EL (cell line): ENCODE measurements around the gene SORT1.
"Not testable (repeated sequence)": the region's sequence is repeated elsewhere in the genome, so short reads cannot be mapped to it uniquely, and the experiment has no call there.

Experiments used
- DNase-seq: peaks from one replicate; pipeline ENCODE4 v3.0.0-alpha.2; 2016

The SORT1 gene

DNA sequence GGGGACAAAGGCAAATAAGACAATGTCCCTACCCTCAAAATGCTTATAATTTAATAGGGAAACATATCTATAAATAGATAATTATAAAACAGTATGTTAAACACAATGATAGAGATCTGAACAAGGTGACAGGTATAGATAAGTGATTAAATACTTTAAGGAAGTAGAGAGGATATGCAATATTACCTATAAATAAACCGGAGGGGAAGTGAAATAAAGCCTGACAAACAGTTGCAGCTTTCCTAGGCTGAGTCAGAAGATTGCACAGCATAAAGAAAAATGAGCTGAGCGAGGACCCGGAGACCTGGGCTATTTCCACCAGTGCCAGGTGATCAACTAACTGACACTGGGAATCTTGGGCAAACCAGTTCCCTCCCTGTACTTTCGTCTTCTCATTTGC, 103.2 kb downstream of the SORT1 start:
- DNase-seq = no peak

- DNase-seq = no peak
These were observed 104.7 kb downstream of the SORT1 start for GRCh38 chr1:109293026-109293425.

- DNase-seq = no peak
These were observed 105.4 kb downstream of the SORT1 start for GRCh38 chr1:109292364-109292763.

DNA sequence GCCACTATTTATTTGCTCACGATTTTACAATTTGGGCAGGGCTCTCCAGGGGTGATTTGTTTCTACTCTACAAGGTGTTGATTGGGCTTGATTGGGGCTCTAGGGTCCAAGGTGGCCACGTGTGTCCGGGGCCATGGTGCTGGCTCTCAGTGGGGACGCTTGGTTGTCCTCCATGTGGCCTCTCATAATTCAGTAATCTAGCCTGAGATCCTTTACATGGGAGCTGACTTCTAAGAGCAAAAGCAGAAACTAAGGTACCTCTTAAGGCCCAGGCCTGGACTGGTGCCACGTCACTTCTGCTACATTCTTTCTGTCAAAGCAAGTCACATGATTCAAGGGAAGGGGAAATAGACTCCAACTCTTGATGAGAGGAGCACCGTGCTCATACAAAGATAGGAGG, 106.7 kb downstream of the SORT1 start:
- DNase-seq = no peak

- no peak for DNase-seq
These were observed 107.6 kb downstream of the SORT1 start for GRCh38 chr1:109290137-109290536.

DNA sequence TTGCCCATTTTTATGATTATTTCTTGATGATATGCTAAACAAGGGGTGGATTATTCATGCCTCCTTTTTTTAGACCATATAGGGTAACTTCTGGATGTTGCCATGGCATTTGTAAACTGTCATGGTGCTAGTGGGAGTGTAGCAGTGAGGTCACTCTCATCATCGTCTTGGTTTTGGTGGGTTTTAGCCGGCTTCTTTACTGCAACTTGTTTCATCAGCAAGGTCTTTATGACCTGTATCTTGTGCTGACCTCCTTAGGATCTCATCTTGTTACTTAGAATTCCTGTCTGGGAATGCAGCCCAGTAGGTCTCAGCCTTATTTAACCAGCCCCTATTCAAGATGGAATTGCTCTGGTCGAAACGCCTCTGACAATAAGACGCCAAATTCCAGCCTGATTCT, 111.0 kb downstream of the SORT1 start:
- not testable (repeated sequence) for DNase-seq

DNA sequence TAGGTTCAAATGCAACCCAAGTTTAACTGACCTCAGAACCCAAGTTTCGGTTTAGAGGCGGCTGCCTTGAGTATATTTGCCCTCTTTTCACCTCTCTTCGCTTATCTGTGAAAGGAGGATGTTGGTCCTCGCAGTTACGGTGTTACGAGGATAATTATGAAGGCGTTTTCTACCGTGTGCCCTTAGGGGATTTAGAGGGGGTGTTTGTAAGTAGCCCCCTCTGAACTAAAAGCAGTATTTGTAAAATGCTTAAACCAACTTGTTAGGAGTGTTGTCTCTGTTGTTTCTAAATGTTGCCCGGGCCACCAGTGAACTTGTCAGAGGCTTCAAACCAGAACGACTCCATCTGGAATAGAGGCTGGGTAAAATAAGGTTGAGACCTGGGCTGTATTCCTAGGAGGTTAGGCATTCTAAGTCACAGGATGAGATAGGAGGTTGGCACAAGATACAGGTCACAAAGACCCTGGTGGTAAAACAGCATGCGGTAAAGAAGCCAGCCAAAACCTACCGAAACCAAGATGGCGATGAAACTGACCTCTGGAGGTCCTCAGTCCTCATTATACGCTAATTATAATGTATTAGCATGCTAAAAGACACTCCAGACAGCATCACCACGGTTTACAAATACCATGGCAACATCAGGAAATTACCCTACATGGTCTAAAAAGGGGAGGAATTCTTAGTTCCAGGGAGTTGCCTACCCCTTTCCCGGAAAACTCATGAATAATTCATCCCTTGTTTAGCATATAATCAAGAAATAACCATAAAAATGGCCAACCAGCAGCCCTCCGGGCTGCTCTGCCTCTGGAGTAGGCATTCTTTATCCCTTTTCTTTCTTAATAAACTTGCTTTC, 113.7 kb downstream of the SORT1 start:
- no peak for DNase-seq

DNA sequence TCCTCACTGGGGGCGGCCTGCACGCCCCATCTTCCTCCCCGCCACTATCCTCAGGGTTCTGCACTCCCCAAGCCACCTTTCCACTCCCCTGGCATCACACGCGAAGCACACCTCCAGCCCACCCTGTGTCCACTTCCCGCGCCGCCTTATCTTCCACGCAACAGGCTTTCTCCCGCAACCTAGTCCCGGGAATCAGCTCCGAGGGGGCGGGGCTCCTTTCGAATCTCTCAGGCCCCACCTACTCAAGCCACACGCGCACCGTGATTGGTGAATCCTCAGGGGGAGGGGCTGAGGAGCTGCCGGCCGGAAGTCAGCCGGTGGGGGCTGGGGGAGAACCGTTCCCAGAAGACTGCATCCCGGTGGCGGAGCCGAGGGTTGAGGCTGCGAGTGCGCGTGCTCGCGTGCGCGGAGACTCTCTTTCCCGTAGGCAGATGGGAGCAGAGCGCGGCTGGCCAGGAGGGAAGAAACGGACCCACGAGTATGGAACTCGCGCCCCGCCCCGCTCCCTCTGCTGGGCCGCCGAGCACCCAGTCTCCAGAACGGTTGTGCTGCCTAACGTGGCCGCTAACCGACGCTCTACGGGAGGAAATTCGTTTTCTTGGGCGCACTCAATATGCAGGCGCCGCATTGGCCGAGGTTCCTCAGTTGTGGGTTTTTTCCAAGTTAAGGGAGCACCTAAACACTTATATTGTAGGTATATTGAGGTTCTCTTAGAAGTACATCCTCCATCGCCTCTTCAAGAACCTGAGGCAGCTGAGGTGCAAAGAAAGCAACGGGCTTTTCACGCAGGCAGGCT, 114.6 kb downstream of the SORT1 start, which contains the start of gene PSRC1:
PSRC1 (minus strand) TSS at position 194 of the 796 bp plus-strand sequence.
- DNase-seq = peak; percentile 97

GRCh38 chr1:109282497-109282951, 115.2 kb downstream of the SORT1 start:
- no peak for DNase-seq

- peak; percentile 43 for DNase-seq
These were observed 115.8 kb downstream of the SORT1 start for GRCh38 chr1:109281680-109282496.

DNA sequence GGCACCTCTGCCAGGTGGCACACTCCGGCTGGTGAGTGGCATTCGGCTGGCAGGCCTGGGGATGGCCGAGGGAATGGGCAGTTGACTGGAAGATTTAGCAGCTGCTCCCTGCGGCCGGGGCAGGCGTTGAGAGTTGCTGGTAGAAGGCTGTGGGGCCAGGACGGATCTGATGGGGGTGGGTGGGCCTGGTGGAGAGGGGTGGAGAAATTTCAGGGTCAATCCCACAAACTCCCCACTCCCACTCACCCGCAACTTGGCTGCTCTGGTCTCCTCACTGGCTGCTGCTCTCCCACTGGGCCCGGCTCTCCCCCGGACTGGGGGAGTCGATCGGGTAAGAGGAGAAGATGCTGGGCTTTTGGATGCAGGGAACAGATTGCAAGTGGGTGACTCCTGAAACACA, 116.9 kb downstream of the SORT1 start:
- no peak for DNase-seq

GRCh38 chr1:109279615-109280278, 118.0 kb downstream of the SORT1 start:
- DNase-seq = no peak

DNA sequence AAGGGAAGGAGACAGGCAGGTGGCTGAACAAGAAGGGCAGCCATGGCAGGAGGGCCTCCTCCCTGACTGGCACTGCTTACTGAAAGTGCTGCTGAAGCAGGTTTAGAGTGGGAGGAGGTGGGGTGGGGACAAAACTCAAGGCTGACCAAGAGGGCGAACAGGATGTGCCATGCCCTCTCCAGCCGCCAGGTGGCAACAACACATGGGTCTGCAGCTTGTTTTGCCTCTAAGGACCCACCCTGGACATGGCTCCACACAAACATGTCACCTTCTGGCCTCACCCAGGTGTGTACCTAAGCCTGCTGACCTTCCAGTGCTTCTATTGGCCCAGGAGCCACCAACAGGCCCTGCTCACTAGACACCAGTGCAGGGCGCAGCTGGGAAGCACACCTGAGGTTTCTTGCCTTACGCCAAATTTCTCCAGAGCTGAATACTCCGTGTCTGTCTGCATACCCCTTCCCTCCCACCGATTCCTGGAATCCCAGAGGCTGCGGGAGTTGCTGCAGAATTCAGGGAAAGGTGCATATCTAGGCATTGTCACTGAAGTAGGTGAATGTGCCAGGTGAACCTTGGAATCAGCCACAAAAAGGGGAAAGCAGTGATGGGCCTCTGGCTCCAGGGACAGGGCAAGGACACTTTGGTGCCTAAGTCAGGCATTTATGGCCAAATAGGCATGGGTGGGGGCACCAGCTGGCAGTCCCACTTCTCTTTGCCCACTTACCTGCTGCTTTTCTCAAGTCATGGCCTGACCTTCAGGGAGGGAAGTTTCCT, 120.1 kb downstream of the SORT1 start:
- DNase-seq = peak; percentile 72

- DNase-seq = peak; percentile 76
These were observed 121.9 kb downstream of the SORT1 start for GRCh38 chr1:109275706-109276345.

- peak; percentile 79 for DNase-seq
These were observed 122.9 kb downstream of the SORT1 start for GRCh38 chr1:109274533-109275476.

GRCh38 chr1:109273570-109274288, 124.0 kb downstream of the SORT1 start:
- no peak for DNase-seq

DNA sequence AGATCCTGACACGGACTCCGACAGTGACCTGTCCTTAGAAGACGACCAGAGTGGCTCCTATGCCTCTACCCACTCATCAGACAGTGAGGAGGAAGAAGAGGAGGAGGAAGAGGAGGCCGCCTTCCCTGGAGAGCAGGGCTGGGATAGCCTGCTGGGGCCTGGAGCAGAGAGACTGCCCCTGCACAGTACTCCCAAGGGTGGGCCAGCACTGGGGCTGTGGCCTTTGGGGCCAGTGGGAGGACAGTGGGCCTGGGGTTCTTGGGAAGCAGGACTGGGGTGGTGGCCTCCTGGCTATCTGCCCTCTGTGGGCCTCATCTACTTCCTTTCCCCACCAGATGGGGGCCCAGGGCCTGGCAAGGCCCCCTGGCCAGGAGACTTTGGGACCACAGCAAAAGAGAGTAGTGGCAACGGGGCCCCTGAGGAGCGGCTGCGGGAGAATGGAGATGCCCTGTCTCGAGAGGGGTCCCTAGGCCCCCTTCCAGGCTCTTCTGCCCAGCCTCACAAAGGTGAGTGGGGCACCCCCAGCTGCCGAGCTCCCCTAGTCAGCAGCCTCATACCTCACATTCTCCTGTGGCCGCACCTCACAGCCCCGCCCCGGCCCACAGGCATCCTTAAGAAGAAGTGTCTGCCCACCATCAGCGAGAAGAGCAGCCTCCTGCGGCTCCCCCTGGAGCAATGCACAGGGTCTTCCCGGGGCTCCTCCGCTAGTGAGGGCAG, 124.7 kb downstream of the SORT1 start:
- DNase-seq = no peak

DNA sequence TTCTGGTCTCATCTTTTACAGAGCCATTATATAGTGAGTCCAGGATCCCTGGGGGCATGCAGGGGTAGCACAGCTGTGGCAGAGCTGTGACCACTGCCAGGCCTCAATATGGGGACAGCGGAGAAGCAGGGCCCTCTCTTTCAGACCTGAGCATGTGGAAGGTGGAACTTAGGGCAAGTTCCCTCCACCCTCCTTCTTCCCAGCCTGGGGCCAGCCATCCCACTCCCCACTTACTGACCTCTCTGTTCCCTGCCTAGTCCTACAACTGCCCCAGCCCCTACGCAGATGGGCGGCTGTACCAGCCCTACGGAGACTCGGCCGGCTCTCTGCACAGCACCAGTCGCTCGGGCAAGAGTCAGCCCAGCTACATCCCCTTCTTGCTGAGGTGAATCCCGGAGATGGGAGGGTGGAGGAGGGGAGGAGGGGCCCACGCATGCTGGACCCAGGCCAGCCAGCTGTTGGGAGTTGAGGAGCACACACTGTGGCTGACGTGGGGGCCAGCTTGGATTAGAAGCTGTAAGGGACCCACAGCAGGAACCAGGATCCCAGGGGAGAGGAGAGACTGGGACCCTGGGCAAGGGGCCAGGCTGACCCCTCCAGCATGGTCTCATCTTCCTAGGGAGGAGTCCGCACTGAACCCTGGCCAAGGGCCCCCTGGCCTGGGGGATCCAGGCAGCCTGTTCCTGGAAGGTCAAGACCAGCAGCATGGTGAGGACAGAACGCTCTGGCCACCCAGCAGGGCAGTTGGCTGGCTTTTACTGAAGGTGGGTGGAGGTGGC, 125.5 kb downstream of the SORT1 start:
- DNase-seq = no peak
